H1 (cell line): Measurements from ENCODE around the gene TMBIM6. TPM values are rescaled to one million over a fixed set of nuclear protein-coding genes. Genes with fewer than 3 reads are reported as not detected.

ENCODE experiments used
- CTCF ChIA-PET: fragments of 300-600 bp; sonication (Branson Sonifier 250); formaldehyde crosslinking; loops from one replicate; lab custom pipeline; 2021; ENCODE audit not compliant: partially characterized antibody; lab: Charles Lee
- POLR2A ChIA-PET: fragments of 300-600 bp; sonication (Branson Sonifier 250); formaldehyde crosslinking; loops from one replicate; lab custom pipeline; 2021; ENCODE audit warnings: inconsistent platforms; ENCODE audit not compliant: partially characterized antibody; lab: Charles Lee
- DNase-seq, 2 experiments: peaks; one replicate each; pipeline versions ENCODE4 v3.0.0 to v3.0.0-alpha.2; 2010 to 2022; ENCODE audit warnings: low spot score in 2 of 2, low read depth in 1 of 2, mixed read lengths in 1 of 2
- FAIRE-seq: peaks from 2 replicates; lab custom pipeline; 2011; peaks lifted over from hg19 to GRCh38; lab: Jason Lieb, UNC
- H2AFZ ChIP-seq: 2 replicates; pipeline ENCODE4 v1.8.1; 2012; ENCODE audit warnings: low read length, inconsistent platforms
- H2AK5ac ChIP-seq: 2 replicates; pipeline ENCODE4 v1.6.1; 2013; ENCODE audit warnings: low read depth, low read length
- H2BK120ac ChIP-seq: replicated peaks from 2 replicates; pipeline ENCODE3; 2013; ENCODE audit warnings: low read depth, low read length, inconsistent platforms
- H2BK12ac ChIP-seq: 2 replicates; pipeline ENCODE4 v1.6.1; 2013; ENCODE audit warnings: low read depth, low read length
- H2BK15ac ChIP-seq: 2 replicates; pipeline ENCODE4 v1.6.1; 2013; ENCODE audit warnings: low read length
- H2BK20ac ChIP-seq: 2 replicates; pipeline ENCODE4 v1.6.1; 2013; ENCODE audit warnings: low read length
- H2BK5ac ChIP-seq: 2 replicates; pipeline ENCODE4 v1.6.1; 2013; ENCODE audit warnings: low read depth, low read length
- H3K14ac ChIP-seq: 2 replicates; pipeline ENCODE4 v1.6.1; 2013; ENCODE audit warnings: inconsistent platforms; ENCODE audit not compliant: insufficient read length
- H3K18ac ChIP-seq: 2 replicates; pipeline ENCODE4 v1.6.1; 2013; ENCODE audit warnings: low read length; ENCODE audit errors: extremely low read depth
- H3K23ac ChIP-seq: 2 replicates; pipeline ENCODE4 v1.6.1; 2013; ENCODE audit warnings: inconsistent platforms; ENCODE audit not compliant: insufficient read length
- H3K23me2 ChIP-seq: 2 replicates; pipeline ENCODE4 v1.6.1; 2013; ENCODE audit warnings: low read depth, low read length
- H3K27ac ChIP-seq: 2 replicates; pipeline ENCODE4 v1.6.1; 2011; ENCODE audit warnings: low read depth, low read length, inconsistent platforms
- H3K27me3 ChIP-seq, 4 experiments: replicated peaks in 1 of 4; 1 replicate in 1 of 4; 2 replicates in 3 of 4; pipeline versions ENCODE4 v1.6.1 to v1.8.1; 2011 to 2013; ENCODE audit warnings: low read length in 3 of 4, mild to moderate bottlenecking in 3 of 4, inconsistent platforms in 2 of 4, mixed read lengths in 2 of 4, moderate library complexity in 1 of 4; ENCODE audit not compliant: control insufficient read depth in 3 of 4, insufficient read depth in 3 of 4; ENCODE audit errors: extremely low read depth in 1 of 4
- H3K36me3 ChIP-seq, 4 experiments: 2 replicates each; pipeline versions ENCODE4 v1.6.1 to v1.8.1; 2011 to 2013; ENCODE audit warnings: mild to moderate bottlenecking in 4 of 4, low read length in 3 of 4, moderate library complexity in 2 of 4, control low read depth in 1 of 4, inconsistent platforms in 1 of 4; ENCODE audit not compliant: insufficient read depth in 4 of 4, control insufficient read depth in 2 of 4
- H3K4ac ChIP-seq: replicated peaks from 2 replicates; pipeline ENCODE3; 2013; ENCODE audit warnings: low read length, low read depth, mixed read lengths, inconsistent platforms; ENCODE audit not compliant: insufficient read length
- H3K4me1 ChIP-seq, 4 experiments: replicated peaks in 1 of 4; 1 replicate in 1 of 4; 2 replicates in 3 of 4; pipeline versions ENCODE4 v1.6.1 to v1.8.1; 2011 to 2013; ENCODE audit warnings: low read length in 3 of 4, inconsistent platforms in 2 of 4, mixed read lengths in 1 of 4; ENCODE audit not compliant: insufficient read depth in 4 of 4, control insufficient read depth in 3 of 4
- H3K4me2 ChIP-seq, 2 experiments: 2 replicates each; pipeline versions ENCODE4 v1.6.1 to v1.8.1; 2011 to 2013; ENCODE audit warnings: low read depth in 2 of 2, low read length in 2 of 2, control low read depth in 1 of 2, inconsistent platforms in 1 of 2, mild to moderate bottlenecking in 1 of 2; ENCODE audit not compliant: insufficient read depth in 1 of 2
- H3K4me3 ChIP-seq, 4 experiments: fragments of 200-600, 300-600 bp in 1 of 4; sonication (generic), shearing (Covaris generic), sonication (Bioruptor Twin) in 1 of 4; 2 replicates each; pipeline versions ENCODE4 v1.5.1 to v1.8.1; 2011 to 2016; ENCODE audit warnings: low read length in 4 of 4, low read depth in 3 of 4, control low read depth in 2 of 4, inconsistent platforms in 2 of 4, mild to moderate bottlenecking in 2 of 4, mixed read lengths in 1 of 4, moderate library complexity in 1 of 4; ENCODE audit not compliant: insufficient read depth in 2 of 4; ENCODE audit errors: extremely low read depth in 1 of 4
- H3K56ac ChIP-seq: replicated peaks from 2 replicates; pipeline ENCODE3; 2013; ENCODE audit warnings: low read depth, mild to moderate bottlenecking, mixed read lengths, low read length, inconsistent platforms; ENCODE audit not compliant: insufficient read length
- H3K79me1 ChIP-seq: 2 replicates; pipeline ENCODE4 v1.6.1; 2013; ENCODE audit warnings: low read depth, low read length, control low read depth
- H3K79me2 ChIP-seq, 2 experiments: 2 replicates each; pipeline versions ENCODE4 v1.6.1 to v1.8.1; 2012 to 2013; ENCODE audit warnings: low read length in 2 of 2, mild to moderate bottlenecking in 2 of 2, inconsistent platforms in 1 of 2; ENCODE audit not compliant: insufficient read depth in 2 of 2, control insufficient read depth in 1 of 2
- H3K9ac ChIP-seq, 4 experiments: replicated peaks in 1 of 4; 1 replicate in 1 of 4; 2 replicates in 3 of 4; pipeline versions ENCODE4 v1.6.1 to v1.8.1; 2011 to 2013; ENCODE audit warnings: low read depth in 3 of 4, low read length in 3 of 4, control low read depth in 2 of 4, mild to moderate bottlenecking in 2 of 4, moderate library complexity in 2 of 4, inconsistent platforms in 1 of 4; ENCODE audit errors: extremely low read depth in 1 of 4
- H3K9me3 ChIP-seq, 2 experiments: 2 replicates each; pipeline versions ENCODE4 v1.6.1 to v1.8.1; 2012 to 2013; ENCODE audit warnings: mild to moderate bottlenecking in 2 of 2, moderate library complexity in 2 of 2, control low read depth in 1 of 2, inconsistent platforms in 1 of 2, low read depth in 1 of 2, low read length in 1 of 2, mixed read lengths in 1 of 2; ENCODE audit not compliant: insufficient read depth in 2 of 2
- H4K20me1 ChIP-seq, 2 experiments: replicated peaks in 1 of 2; 2 replicates each; pipeline versions ENCODE3 to v1.8.1; 2011 to 2013; ENCODE audit warnings: inconsistent platforms in 2 of 2, low read length in 2 of 2, mild to moderate bottlenecking in 1 of 2; ENCODE audit not compliant: insufficient read depth in 2 of 2, control insufficient read depth in 1 of 2
- H4K5ac ChIP-seq: 2 replicates; pipeline ENCODE4 v1.6.1; 2013; ENCODE audit warnings: low read length, low read depth, mixed read lengths, inconsistent platforms; ENCODE audit not compliant: insufficient read length
- H4K8ac ChIP-seq: 2 replicates; pipeline ENCODE4 v1.8.0; 2013; ENCODE audit warnings: mild to moderate bottlenecking, moderate library complexity, low read length, inconsistent platforms; ENCODE audit not compliant: insufficient read depth; ENCODE audit errors: extremely low read depth
- H4K91ac ChIP-seq: replicated peaks from 2 replicates; pipeline ENCODE3; 2013; ENCODE audit warnings: low read length, mixed read lengths, inconsistent platforms; ENCODE audit not compliant: insufficient read length
- ASH2L ChIP-seq: fragments of 200-600, 300-600 bp; sonication (generic); IDR thresholded peaks from one replicate; pipeline ENCODE4 v1.7.1; 2017; ENCODE audit warnings: low read length
- ATF3 ChIP-seq: IDR thresholded peaks from 2 replicates; pipeline ENCODE4 v1.6.1; 2011; ENCODE audit warnings: low read depth, mild to moderate bottlenecking, low read length; ENCODE audit not compliant: insufficient read depth
- CREB1 ChIP-seq: IDR thresholded peaks from 2 replicates; pipeline ENCODE4 v1.6.1; 2012; ENCODE audit warnings: inconsistent platforms
- CTCF ChIP-seq, 3 experiments: IDR thresholded peaks; 1 replicate in 2 of 3; 2 replicates in 1 of 3; pipeline versions ENCODE4 v1.5.1 to v1.6.1; 2011; ENCODE audit warnings: low read length in 3 of 3, mild to moderate bottlenecking in 3 of 3, inconsistent platforms in 2 of 3, low read depth in 1 of 3, moderate library complexity in 1 of 3; ENCODE audit not compliant: insufficient read depth in 1 of 3; ENCODE audit errors: control extremely low read depth in 1 of 3
- EP300 ChIP-seq, 2 experiments: IDR thresholded peaks; 1 replicate in 1 of 2; 2 replicates in 1 of 2; pipeline ENCODE4 v1.6.1; 2011 to 2012; ENCODE audit warnings: low read depth in 2 of 2, low read length in 2 of 2, mild to moderate bottlenecking in 2 of 2, borderline replicate concordance in 1 of 2, inconsistent platforms in 1 of 2, moderate library complexity in 1 of 2
- KDM1A ChIP-seq: fragments of 200-600, 300-600 bp; sonication (generic); IDR thresholded peaks from 2 replicates; pipeline ENCODE4 v1.7.1; 2016; ENCODE audit warnings: mild to moderate bottlenecking, low read length, borderline replicate concordance
- NANOG ChIP-seq: IDR thresholded peaks from 2 replicates; pipeline ENCODE4 v1.6.1; 2011; ENCODE audit warnings: low read length, low read depth, mild to moderate bottlenecking, inconsistent platforms; ENCODE audit not compliant: insufficient read depth, poor library complexity, severe bottlenecking
- POLR2AphosphoS5 ChIP-seq: IDR thresholded peaks from 2 replicates; pipeline ENCODE4 v1.6.1; 2011; ENCODE audit warnings: low read depth, low read length
- RBBP5 ChIP-seq: IDR thresholded peaks from 2 replicates; pipeline ENCODE4 v1.7.1; 2012; ENCODE audit warnings: low read depth, mild to moderate bottlenecking, inconsistent platforms, low read length, moderate library complexity, borderline replicate concordance
- RNF2 ChIP-seq: fragments of 200-900, 300-1000 bp; sonication (generic); IDR thresholded peaks from 2 replicates; pipeline ENCODE4 v1.7.1; 2016; ENCODE audit warnings: borderline replicate concordance, low read depth, mild to moderate bottlenecking, antibody characterized with exemption, low read length; ENCODE audit not compliant: poor library complexity, severe bottlenecking; ENCODE audit errors: missing control alignments
- WGBS, 2 experiments: shearing (Covaris generic) in 1 of 2; methylation state at CpG; one replicate each; pipeline versions ENCODE4 v1.1.6 to v1.1.7; 2013 to 2015; ENCODE audit warnings: low lambda C conversion rate in 2 of 2, mixed read lengths in 2 of 2, inconsistent platforms in 1 of 2, low coverage in 1 of 2, missing lambda C conversion rate in 1 of 2; ENCODE audit not compliant: insufficient replicate concordance in 2 of 2, insufficient coverage in 1 of 2, insufficient read length in 1 of 2; ENCODE audit errors: extremely low coverage in 1 of 2, missing lambda C conversion rate in 1 of 2; 5-methylcytosine and 5-hydroxymethylcytosine counted together
- polyA plus RNA-seq, 7 experiments: library from polyadenylated mRNA; depleted of rRNA in 3 of 7; stranded (reverse) in 5 of 7; unstranded in 2 of 7; fragments of >200 nt in 5 of 7; fragments of 200-250 nt in 2 of 7; gene quantifications; 1 replicate in 5 of 7; 2 replicates in 1 of 7; 4 replicates in 1 of 7; pipeline versions ENCODE4 v1.2.1 to v1.2.3, GENCODE V29; 2011 to 2013; ENCODE audit warnings: missing spikeins in 2 of 7, mixed read lengths in 2 of 7
- total RNA-seq: library from RNA; stranded (reverse); fragmentation: NEBNext Ultra II Directional; extraction: Animal tissue kit (Norgen Biotek cat#: 25700); gene quantifications from 2 replicates; pipeline ENCODE4 v1.2.1, GENCODE V29; 2021

TMBIM6 gene
- total and polyA plus RNA-seq, 2 of the 8 experiments (the other 6 are each of a cell fraction or from before 2014, with no cell fraction given) = 423 to 556 TPM

GRCh38 chr12:49766115-49766455, 24.7 kb downstream of the TMBIM6 start:
- Histone ChIP-seq H3K23me2 (no peaks in the 10 kb centered on the region), H2BK15ac (no peak overlapping the region), H3K14ac (no peak overlapping the region), H3K9me3 (no peaks in the 10 kb centered on the region), H2AK5ac (no peak overlapping the region), H3K4me3 (no peak overlapping the region), H2BK12ac (no peak overlapping the region), H3K79me2 (no peaks in the 10 kb centered on the region), H3K4ac (no peak overlapping the region), H3K23ac (no peak overlapping the region), H2BK20ac (no peak overlapping the region), H3K36me3 (peaks cover 18 to 34% (median 30%) of the 10 kb centered on the region in 4 experiments), H3K79me1 (no peaks in the 10 kb centered on the region), H2AFZ (no peak overlapping the region), H4K5ac (no peak overlapping the region), H4K8ac (no peak overlapping the region), H3K4me2 (no peak overlapping the region), H3K27ac (no peak overlapping the region), H3K9ac (no peak overlapping the region), H3K56ac (no peak overlapping the region), H3K27me3 (no peaks in the 10 kb centered on the region), H3K4me1 (peaks cover 0 to 4% (median 0%) of the 10 kb centered on the region in 4 experiments; a peak in 1 of 7 replicates), H4K20me1 (peaks cover 0 to 9% of the 10 kb centered on the region in 2 experiments), H3K18ac (no peak overlapping the region), H2BK120ac (no peak overlapping the region), H2BK5ac (no peak overlapping the region), H4K91ac (no peak overlapping the region)
- ChIA-PET CTCF (interaction anchor here (1.0 to 14.5 kb wide), 8 partner anchors 11 to 130 kb away, joined by 3 to 119 read pairs (median 4); no protein-coding TSS in a partner anchor), POLR2A (interaction anchor here (0.9 to 4.2 kb wide), 11 partner anchors 9 to 216 kb away, joined by 3 to 20 read pairs (median 5); partner anchors contain the start of gene TMBIM6)
- WGBS, 2 experiments = 96% methylated on average over 8 of the region's 8 CpGs; no CpG with 5 or more reads in 1 of the 2 experiments
- no peak for DNase-seq
- FAIRE-seq = no peak
- TF ChIP-seq CREB1 (no peak), ATF3 (no peak), POLR2AphosphoS5 (no peak), KDM1A (no peak), RBBP5 (no peak), ASH2L (no peak), CTCF (IDR thresholded peaks at IDR 0.05; ENCODE audit: control extremely low read depth in 1 of 3, insufficient read depth in 1 of 3, low read depth in 1 of 3, low read length in 3 of 3) (no peak), NANOG (no peak), RNF2 (no peak), EP300 (IDR thresholded peaks at IDR 0.05; ENCODE audit: borderline replicate concordance in 1 of 2, low read depth in 2 of 2, low read length in 2 of 2) (no peak)
